GM12872 (cell line): Measurements from ENCODE around the gene WNT6.

Source experiments
- CTCF ChIP-seq: IDR thresholded peaks from 3 replicates; pipeline ENCODE4 v1.5.1; 2011; ENCODE audit warnings: low read depth, mild to moderate bottlenecking, low read length, moderate library complexity; ENCODE audit not compliant: insufficient read depth

WNT6 gene

GRCh38 chr2:218815244-218815637, 44.4 kb upstream of the WNT6 start:
- no peak for TF ChIP-seq CTCF

GRCh38 chr2:218815649-218816048, 44.0 kb upstream of the WNT6 start:
- TF ChIP-seq CTCF, result no peak

GRCh38 chr2:218816561-218817011, 43.0 kb upstream of the WNT6 start:
- no peak for TF ChIP-seq CTCF

- TF ChIP-seq CTCF, result no peak
Measured at GRCh38 chr2:218819093-218819492, 40.5 kb upstream of the WNT6 start.

GRCh38 chr2:218820746-218821369, 38.7 kb upstream of the WNT6 start:
- no peak for TF ChIP-seq CTCF

GRCh38 chr2:218821605-218822211, 37.9 kb upstream of the WNT6 start:
- TF ChIP-seq CTCF, result no peak

- no peak for TF ChIP-seq CTCF
Measured at GRCh38 chr2:218822622-218823021, 37.0 kb upstream of the WNT6 start.
